GM21529 (cell line): ENCODE results near the gene GPD1.
A peak's percentile ranks its signal among the peaks of the same experiment; 100 is the strongest.
"Not testable (repeated sequence)": the region's sequence is repeated elsewhere in the genome, so short reads cannot be mapped to it uniquely, and the experiment has no call there.

Source experiments
- ATAC-seq: cut with Tn5 transposase; IDR thresholded peaks from one replicate; pipeline ENCODE4 v1.9.1; 2021; ENCODE audit not compliant: unreplicated experiment

GPD1 gene

DNA sequence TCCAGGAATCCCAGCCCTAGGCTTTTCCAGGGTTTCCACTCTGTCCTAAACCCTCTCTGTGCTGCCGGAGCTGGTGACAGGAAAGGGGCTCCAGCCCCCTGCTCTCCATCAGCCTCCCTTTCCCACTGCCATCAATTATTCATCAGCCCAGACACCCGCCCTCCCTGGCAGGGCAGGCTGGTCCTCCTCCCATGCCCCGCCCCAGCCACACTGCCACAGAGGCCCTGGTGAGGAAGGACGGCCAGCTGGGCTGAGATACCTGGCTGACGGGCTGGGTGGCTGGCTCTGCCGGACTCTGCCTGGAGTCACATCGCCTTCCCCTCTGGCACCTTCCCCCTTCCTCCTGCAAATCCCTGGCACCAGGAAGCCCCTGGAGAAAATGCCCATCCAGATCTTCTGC, 30.6 kb upstream of the GPD1 start:
- ATAC-seq: no peak

DNA sequence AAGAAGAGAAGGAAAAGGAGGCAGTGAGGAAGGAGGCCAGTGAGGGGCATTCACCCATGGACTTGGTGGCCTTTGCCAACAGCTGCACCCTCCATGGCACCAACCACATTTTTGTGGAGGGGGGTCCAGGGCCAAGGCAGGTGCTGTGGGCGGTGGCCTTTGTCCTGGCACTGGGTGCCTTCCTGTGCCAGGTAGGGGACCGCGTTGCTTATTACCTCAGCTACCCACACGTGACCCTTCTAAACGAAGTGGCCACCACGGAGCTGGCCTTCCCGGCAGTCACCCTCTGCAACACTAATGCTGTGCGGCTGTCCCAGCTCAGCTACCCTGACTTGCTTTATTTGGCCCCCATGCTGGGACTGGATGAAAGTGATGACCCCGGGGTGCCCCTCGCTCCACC, 30.1 kb upstream of the GPD1 start:
- ATAC-seq: no peak

DNA sequence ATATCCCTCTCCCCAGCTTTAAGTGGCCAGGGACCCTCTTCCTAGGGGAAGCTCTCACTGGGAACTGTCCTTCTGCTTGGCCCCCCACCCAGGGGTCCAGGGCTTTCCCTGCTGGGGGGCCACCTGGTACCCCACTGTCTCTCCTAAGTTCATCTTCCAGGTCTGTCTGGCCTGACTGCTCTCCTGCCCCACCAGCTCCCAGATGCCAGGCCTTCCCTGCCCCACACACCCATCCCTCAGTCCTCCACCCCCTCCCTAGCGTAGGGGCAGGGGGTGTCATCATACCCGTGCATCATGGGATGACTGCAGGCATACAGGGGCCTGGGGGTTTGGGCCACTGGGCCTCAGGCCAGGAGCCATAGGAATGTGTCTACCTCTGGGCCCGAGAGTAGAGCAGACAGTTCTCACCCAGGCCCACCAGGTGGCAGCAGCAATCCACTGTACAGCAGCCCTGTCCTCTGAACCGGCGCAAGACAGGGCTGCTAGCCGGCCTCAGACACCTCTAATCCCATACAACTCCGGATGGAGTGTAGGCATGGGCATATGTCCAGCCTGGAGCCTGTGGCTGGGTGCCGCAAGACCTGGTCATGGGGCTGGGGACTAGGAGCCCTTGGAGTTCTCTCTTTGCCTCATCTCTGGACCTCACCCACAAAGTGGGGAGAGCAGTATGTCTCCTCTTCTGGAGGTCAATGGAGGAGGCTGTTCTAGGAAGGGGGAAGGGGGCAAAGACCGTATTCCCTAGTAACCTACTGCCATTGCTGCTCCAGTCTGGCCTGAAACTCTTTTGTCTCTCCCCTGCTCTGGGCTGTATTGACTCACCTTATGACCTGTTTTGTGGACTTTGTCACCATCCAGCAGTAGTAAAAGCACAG, 28.6 kb upstream of the GPD1 start:
- ATAC-seq: peak; percentile 80

DNA sequence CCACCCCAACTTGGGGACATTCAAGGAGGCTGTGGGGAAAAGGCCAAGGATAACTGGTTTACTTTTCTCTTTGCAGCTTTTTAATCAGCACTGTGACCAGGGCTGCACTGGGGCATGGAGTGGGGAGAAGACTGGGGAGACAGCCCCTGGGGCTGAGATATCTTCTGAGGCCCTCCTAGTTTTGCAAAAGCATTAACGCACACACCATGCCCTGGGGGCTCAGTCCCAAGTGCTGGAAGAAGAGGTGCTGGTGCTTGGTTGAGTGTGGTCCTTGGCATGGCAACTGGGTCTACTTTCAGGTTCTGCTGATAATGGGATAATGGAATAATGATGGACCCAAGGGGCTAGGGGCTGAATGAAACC, 28.0 kb upstream of the GPD1 start:
- ATAC-seq: no peak

DNA sequence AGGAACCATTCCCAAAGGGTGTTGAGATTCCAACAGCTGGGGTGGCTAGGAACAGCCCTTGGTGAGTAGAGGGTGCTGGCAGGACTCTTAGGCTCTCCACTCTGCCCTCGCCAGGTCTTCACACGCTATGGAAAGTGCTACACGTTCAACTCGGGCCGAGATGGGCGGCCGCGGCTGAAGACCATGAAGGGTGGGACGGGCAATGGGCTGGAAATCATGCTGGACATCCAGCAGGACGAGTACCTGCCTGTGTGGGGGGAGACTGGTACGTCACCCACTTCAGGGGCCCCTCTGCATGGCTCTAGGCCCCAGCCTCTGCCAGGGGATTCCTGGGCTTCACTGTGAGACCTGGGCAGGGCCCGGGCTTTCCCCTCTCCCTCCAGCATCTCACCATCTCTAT, 26.7 kb upstream of the GPD1 start:
- no peak for ATAC-seq

DNA sequence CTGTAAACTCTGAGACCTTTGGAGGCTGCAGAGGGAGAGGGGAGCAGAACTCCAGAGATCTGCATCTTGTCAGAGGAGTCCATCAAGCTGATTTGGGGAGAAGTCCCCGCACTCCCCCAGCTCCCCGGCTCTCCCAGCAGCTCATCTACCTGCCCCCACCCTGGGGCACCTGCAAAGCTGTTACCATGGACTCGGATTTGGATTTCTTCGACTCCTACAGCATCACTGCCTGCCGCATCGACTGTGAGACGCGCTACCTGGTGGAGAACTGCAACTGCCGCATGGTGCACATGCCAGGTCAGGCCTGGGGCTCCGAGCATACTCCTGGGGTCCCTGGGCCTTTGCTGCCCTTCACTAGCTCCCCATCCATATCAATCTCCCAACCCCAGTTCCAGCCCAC, 25.5 kb upstream of the GPD1 start:
- no peak for ATAC-seq

DNA sequence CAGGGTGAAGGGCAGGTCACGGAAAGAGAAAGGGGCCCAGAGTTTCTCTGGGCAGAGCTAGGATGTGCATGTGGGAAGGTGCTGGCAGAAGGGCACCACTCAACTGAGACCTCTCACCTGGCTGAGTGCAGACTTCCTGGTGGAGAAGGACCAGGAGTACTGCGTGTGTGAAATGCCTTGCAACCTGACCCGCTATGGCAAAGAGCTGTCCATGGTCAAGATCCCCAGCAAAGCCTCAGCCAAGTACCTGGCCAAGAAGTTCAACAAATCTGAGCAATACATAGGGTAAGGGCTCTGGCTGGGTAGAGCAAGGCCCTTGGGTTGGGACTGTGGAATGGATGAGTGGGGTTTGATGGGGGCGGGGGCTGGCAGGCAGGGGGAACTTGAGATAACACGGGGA, 24.0 kb upstream of the GPD1 start:
- ATAC-seq: no peak

DNA sequence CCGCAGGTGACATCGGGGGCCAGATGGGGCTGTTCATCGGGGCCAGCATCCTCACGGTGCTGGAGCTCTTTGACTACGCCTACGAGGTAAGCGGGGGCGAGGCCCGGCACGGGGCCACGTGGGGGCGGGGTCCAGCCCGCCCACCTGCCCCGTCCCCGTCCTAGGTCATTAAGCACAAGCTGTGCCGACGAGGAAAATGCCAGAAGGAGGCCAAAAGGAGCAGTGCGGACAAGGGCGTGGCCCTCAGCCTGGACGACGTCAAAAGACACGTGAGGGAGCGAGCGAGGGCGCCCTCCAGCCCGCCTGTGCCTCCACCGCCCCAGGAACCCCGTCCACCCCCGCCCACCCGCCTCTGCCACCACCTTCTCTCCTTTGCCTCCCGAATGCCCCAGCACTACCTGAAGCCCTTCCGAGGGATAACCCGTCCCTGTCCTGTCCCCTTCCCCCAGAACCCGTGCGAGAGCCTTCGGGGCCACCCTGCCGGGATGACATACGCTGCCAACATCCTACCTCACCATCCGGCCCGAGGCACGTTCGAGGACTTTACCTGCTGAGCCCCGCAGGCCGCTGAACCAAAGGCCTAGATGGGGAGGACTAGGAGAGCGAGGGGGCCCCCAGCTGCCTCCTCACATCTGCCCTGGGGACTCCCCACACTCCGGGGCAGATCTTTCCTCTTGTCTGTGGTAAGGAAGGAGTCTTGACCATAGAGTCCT, 22.6 kb upstream of the GPD1 start:
- no peak for ATAC-seq

DNA sequence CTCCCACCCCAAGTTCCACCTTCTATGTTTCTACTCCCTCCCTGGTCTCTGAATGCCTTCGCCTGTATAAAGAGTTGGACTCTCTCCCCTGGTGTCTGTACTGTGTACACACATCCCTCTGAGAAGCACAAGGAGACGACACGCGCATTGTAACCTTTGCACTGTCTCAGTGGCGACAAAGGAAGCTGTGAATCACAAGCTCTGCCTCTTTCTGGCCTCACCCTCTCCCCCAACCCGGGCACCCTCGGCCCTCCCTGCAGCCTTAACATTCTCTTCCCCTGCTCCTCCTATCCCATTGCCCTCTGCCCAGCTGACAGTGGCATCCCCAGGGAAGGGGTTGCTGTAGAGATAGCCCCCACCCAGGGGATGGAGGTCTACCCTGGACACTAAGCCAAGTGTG, 21.2 kb upstream of the GPD1 start:
- ATAC-seq: no peak

DNA sequence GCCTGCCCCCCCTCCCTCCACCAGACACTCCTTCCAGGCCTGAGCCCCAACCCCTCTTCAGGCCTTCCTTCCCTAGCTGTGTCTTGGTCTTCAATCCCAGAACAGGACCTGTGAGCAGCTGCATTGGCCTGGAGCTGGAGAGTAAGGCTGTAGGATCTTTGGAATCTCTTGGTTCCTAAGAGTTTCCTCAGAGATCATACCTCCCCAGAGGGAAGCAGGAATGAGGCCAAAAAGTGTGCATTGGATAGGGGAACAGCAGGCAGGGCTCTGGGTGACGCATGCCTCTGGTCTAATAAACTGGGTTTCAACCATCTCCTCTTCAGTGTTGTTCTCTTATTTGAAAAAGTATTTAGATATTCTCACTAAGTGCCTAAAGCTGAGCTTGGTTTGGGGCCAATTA, 20.5 kb upstream of the GPD1 start:
- no peak for ATAC-seq

DNA sequence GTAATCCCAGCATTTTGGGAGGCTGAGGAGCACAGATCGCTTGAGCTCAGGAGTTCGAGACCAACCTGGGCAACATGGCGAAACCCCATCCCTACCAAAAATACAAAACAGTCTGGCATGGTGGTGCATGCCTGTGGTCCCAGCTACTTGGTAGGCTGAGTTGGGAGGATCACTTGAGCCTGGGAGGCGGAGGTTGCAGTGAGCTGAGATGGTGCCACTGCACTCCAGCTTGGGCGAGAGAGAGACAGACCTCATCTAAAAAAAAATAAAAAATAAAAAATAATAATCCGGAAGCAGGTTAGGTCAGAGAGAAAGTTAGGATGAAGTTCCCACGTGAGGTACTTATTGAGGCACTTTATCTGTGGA, 19.4 kb upstream of the GPD1 start:
- ATAC-seq: not testable (repeated sequence)

DNA sequence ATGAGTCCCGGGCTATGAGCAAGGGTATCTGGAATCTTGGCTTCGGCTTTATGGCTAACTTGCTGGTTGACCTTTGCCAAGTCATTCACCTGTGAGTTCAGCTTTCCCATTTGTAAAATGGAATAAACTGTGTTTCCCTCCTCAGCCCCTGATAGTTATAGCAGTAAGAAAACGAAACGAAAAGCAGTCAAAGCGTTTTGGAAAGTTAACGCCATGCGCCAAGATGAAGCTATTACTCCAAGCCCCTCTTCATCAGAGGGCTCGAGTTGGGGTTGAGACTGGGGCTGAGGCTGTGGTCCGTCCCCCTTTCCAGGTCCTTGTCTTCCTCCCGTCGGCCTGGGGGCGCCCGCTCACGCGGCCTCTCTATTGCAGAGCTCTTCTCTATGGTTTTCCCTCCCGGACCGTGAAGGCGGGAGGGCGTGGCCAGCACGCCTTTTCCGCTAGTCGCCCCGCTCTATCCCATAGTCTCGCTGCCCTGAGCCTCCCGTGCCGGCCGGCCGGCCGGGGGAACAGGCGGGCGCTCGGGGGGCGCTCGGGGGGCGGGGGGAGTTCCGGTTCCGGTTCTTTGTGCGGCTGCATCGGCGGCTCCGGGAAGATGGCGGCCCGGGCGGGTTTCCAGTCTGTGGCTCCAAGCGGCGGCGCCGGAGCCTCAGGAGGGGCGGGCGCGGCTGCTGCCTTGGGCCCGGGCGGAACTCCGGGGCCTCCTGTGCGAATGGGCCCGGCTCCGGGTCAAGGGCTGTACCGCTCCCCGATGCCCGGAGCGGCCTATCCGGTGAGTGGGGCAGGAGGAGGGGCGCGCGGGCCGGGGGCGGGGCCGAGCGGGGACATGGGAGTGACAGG, 18.8 kb upstream of the GPD1 start, which contains the start of gene SMARCD1:
SMARCD1 (plus strand) TSS at position 568 of the 840 bp plus-strand sequence; CDS start at position 596, 28 bp downstream.
- ATAC-seq: peak; percentile 82

DNA sequence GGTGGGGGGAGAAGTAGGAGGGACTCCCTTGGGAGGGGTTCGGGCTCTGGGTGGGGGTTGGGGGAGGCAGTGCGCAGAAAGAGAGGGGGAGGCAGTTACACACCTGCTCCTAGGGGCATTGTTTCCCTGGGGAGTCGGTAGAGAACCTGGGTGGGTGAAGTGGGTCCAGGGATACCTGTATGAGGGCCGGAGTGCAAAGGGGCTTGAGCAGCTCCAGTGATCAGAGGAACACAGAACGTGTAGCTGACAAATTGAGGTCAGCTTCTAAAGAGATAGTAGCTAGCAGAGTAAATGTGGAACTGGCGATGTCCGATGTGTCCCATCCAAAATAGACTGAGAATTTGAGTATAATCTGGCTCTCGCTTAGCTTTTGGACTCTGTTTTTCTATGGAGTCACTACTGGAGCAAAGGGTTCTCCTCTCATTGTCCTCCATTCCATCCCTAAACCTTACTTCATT, 18.2 kb upstream of the GPD1 start:
- ATAC-seq: no peak

DNA sequence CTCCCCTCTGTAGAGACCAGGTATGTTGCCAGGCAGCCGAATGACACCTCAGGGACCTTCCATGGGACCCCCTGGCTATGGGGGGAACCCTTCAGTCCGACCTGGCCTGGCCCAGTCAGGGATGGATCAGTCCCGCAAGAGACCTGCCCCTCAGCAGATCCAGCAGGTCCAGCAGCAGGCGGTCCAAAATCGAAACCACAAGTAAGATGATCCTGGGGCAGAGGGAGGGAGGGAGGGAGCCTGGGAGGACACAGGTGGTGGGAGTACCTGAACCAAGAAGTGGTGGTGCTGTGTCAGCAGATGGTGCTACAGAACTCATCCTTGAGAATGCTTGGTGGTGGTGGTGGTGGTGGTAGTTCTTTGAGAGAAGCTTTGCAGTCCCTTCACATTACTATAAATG, 17.7 kb upstream of the GPD1 start:
- no peak for ATAC-seq

DNA sequence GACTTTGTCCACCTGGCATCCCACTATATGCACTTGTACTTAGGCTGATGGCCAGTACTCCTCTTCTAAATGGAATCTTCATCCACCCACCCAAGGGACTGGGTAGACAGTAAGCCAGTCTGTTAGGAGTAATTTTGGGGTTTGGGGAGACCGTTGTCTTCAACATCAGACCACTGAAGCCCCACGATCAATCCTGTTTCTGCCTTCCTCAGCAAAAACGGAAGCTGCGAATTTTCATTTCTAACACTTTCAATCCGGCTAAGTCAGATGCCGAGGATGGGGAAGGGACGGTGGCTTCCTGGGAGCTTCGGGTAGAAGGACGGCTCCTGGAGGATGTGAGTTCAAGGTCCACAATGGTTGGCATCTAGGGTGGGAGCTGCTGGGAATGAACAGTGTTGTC, 16.7 kb upstream of the GPD1 start:
- no peak for ATAC-seq

DNA sequence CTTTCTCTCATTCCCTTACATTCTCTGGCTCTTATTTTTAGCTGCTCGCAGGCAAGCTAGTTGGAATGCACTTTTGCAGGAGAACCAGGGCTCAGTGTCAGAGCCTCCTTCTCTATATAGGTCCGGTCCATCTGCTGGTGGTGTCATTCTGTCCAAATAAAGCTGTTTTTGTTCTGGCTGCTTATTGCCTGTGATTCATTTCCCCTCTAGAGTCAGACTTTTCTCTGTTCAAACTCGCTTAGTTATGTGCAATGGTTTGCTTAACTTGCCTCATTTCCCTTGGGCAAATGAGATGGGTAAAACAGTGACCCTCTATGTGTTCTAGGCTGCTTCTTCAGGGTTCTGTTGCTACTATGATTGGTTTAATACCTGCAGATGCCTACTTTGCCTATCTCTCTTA, 15.8 kb upstream of the GPD1 start:
- ATAC-seq: no peak

DNA sequence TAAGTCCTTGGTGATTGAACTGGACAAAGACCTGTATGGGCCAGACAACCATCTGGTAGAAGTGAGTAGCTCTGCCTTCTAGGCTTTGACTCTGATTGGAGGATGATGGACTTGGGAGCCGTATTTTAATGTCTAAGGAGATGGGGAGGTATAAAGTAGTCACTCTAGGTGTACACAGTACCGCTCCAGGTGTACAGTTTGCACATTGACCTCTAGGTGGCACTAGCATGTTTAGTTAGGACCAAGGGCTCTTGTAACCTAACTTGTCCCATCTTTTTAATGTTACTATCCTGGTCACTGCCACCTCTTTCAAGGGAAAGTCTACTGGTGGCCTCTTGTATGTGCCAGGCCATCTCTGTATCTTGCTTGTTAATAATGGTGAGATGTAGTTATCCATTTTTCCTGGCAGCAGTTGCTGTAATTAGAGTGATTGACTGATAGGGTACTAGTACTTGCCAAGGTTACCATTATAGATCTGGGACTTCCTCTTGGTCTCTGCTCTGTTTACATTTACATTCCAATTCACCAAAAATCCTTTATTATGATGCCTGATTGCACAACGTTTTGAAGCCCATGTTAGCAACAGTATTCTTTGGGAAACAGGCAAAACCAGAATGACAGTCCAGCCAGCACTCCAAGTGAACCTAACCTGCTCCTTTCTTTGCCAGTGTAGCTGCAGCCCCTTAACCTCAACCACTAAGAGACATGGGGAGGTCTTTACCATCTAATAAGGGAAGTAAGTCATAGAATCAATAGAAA, 15.1 kb upstream of the GPD1 start:
- no peak for ATAC-seq

DNA sequence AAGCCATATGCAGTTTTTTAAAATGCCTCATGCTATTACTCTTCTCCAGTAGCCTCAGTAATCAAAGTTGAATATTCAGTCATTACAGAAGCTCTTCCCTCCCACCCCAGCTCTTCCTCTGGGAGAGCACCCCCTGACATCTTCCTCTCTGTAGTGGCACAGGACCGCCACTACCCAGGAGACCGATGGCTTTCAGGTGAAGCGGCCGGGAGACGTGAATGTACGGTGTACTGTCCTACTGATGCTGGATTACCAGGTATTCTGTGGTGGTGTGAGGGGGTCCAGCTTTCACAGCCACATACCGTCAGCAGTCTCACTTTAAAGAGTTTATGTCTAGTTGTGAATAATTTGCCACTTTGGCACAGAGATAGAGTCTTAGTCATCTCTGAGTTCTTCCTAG, 14.1 kb upstream of the GPD1 start:
- ATAC-seq: no peak

DNA sequence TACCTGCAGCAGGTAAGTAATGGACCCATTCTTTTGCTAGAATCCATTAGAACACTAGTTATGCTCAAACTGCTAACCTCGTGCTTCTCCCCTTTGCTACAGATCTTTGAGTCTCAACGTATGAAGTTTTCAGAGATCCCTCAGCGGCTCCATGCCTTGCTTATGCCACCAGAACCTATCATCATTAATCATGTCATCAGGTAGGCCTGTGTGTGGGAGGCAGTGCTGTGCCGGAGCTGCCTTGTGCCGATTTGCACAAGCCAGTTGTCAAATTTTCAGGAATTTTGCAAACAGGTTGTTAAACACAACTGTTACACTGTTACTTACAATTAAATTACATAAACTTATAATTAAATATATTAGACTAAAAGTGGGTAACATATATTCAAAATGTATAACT, 13.4 kb upstream of the GPD1 start:
- ATAC-seq: no peak

DNA sequence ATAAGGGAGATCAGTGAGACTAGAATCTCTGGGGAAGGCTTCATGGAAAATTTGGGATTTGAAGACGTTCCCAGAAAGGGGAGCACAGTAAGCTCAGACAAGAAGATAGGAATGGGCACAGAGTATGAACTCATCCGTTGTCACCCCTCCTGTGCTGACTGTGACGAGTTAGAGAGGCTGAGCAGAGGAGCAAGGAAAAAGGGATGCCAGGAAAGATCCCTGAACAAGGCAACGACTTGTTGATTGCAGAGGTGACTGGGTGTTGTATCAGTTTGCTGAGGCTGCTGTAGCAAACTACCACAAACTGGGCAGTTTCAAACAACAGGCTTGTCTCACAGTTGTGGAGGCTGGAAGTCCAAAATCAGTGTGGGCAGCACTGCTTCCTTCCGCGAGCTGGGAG, 5.9 kb upstream of the GPD1 start:
- no peak for ATAC-seq
